Vagina (tissue), 2 donors: ENCODE measurements around the gene TTC17.

Source experiments
- POLR2A ChIP-seq, 2 donors: fragments of 450-650 bp; IDR thresholded peaks; one replicate each; pipeline ENCODE4 v1.6.1; 2017; ENCODE audit warnings: antibody characterized with exemption in 2 of 2, mild to moderate bottlenecking in 2 of 2, moderate library complexity in 2 of 2
- POLR2AphosphoS5 ChIP-seq, 2 donors: sonication (generic); formaldehyde crosslinking; IDR thresholded peaks; one replicate each; pipeline ENCODE4 v1.9.0; 2017; ENCODE audit warnings: antibody characterized with exemption in 2 of 2, mild to moderate bottlenecking in 2 of 2, low read depth in 1 of 2; ENCODE audit not compliant: insufficient read depth in 1 of 2
- TF ChIP-seq, protein P1 (sequence below), 3 experiments: fragments of 450-650 bp in 2 of 3; fragments of 200-600 bp in 1 of 3; sonication (generic) in 1 of 3; IDR thresholded peaks; one replicate each; pipeline ENCODE4 v1.5.1; 2017 to 2019; ENCODE audit warnings: antibody characterized with exemption in 3 of 3, mild to moderate bottlenecking in 2 of 3, moderate library complexity in 2 of 3

DNA sequence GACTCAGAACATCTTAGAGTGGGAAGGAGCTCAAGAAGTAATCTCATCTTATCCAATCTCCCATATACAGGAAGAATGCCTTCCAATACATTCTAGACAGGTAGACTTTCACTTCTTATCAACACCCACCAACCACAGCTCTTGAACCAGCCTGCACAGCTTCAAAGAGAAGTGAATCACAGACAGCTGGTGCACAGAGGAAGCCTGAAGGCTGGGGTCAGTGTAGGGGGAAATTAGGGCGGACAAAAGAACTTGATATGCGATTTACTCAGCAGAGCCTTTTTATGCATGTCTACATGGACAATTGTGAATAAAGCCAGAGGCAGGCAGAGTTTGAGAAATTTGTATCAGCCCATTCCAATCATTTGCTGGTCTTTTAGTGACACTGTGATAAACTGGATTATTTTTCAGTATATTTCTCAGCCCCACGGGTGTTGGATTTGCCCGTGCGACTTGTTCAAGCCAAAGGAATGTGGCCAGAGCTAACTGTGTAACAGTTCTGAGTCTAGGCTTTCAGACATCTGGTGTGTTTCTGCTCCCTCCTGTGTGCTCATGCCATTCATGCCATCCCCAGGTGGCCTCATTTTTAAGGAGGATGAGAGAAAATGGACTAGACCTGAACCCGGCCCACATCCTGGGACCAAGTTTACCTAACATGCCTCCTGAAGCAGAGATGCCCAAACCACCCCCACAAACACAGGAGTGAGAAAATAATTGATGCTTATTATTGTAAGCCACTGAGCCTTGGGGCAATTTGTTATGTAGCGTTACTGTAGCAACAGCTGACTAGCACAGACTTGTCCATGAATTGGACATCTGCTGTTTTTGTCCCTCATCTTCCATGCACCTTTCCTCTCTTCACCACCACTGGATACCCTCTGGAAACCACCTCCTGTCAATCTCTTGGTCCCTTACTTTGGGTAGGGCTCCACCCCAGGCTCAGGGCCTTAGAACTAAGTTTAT, 184.3 kb downstream of the TTC17 start:
- TF ChIP-seq, protein P1, sequence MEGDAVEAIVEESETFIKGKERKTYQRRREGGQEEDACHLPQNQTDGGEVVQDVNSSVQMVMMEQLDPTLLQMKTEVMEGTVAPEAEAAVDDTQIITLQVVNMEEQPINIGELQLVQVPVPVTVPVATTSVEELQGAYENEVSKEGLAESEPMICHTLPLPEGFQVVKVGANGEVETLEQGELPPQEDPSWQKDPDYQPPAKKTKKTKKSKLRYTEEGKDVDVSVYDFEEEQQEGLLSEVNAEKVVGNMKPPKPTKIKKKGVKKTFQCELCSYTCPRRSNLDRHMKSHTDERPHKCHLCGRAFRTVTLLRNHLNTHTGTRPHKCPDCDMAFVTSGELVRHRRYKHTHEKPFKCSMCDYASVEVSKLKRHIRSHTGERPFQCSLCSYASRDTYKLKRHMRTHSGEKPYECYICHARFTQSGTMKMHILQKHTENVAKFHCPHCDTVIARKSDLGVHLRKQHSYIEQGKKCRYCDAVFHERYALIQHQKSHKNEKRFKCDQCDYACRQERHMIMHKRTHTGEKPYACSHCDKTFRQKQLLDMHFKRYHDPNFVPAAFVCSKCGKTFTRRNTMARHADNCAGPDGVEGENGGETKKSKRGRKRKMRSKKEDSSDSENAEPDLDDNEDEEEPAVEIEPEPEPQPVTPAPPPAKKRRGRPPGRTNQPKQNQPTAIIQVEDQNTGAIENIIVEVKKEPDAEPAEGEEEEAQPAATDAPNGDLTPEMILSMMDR (IDR thresholded peaks at IDR 0.05), result no peak
- TF ChIP-seq POLR2A (IDR thresholded peaks at IDR 0.05), result no peak
- no peak for TF ChIP-seq POLR2AphosphoS5 (IDR thresholded peaks at IDR 0.05; ENCODE audit: insufficient read depth in 1 of 2, low read depth in 1 of 2)
